22Rv1 (cell line): Measurements from ENCODE around the gene CERT1.

Experiments
- ZFX ChIP-seq: fragments of 450-650 bp; IDR thresholded peaks from 2 replicates; pipeline ENCODE4 v1.6.1; 2017; ENCODE audit warnings: antibody characterized with exemption, borderline replicate concordance
- TF ChIP-seq, protein P1 (sequence below): fragments of 450-650 bp; IDR thresholded peaks from 2 replicates; pipeline ENCODE4 v1.5.1; 2017; ENCODE audit warnings: mild to moderate bottlenecking

DNA sequence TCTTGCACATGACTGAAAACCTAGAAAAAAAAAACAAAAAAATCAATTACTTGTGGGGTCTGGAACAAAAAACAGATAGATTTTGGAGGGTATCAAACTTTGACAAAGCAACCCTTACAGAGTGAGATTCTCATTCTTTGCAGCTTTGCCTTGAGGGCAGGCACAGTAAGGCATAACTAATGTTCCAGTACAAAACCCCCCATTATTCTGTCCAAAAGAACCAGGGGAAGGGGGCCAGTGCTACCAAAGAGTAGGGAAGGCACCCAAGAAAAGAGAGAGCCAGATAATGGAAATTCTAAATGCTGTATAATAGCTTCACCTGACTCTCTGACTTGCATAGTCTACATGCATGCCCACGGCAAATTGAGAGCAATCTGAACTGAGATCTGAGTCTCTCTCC, 13.2 kb upstream of the CERT1 start:
- TF ChIP-seq, protein P1, sequence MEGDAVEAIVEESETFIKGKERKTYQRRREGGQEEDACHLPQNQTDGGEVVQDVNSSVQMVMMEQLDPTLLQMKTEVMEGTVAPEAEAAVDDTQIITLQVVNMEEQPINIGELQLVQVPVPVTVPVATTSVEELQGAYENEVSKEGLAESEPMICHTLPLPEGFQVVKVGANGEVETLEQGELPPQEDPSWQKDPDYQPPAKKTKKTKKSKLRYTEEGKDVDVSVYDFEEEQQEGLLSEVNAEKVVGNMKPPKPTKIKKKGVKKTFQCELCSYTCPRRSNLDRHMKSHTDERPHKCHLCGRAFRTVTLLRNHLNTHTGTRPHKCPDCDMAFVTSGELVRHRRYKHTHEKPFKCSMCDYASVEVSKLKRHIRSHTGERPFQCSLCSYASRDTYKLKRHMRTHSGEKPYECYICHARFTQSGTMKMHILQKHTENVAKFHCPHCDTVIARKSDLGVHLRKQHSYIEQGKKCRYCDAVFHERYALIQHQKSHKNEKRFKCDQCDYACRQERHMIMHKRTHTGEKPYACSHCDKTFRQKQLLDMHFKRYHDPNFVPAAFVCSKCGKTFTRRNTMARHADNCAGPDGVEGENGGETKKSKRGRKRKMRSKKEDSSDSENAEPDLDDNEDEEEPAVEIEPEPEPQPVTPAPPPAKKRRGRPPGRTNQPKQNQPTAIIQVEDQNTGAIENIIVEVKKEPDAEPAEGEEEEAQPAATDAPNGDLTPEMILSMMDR, result no peak
- TF ChIP-seq ZFX, result no peak
